Naive thymus-derived CD4-positive, alpha-beta T cell (primary cell): ENCODE measurements around the gene DKC1. TPM values are rescaled to one million over a fixed set of nuclear protein-coding genes. Genes with fewer than 3 reads are reported as not detected.

Experiments
- ATAC-seq: fragments of 150-1000 bp; cut with Tn5 transposase; 2 replicates; pipeline ENCODE4 v1.10.0; 2021; ENCODE audit warnings: mild to moderate bottlenecking, moderate library complexity
- CTCF ChIA-PET: fragments of 350-600 bp; sonication (Branson Sonifier 250); formaldehyde crosslinking; loops from one replicate; lab custom pipeline; 2021; ENCODE audit warnings: antibody characterized with exemption; lab: Charles Lee
- POLR2A ChIA-PET: fragments of 350-600 bp; sonication (Branson Sonifier 250); formaldehyde crosslinking; loops from one replicate; lab custom pipeline; 2021; ENCODE audit warnings: antibody characterized with exemption, inconsistent platforms; lab: Charles Lee
- DNase-seq, 9 donors: peaks; one replicate each; pipeline versions ENCODE4 v3.0.0 to v3.0.0-alpha.2; 2020 to 2022; ENCODE audit warnings: mixed read lengths in 1 of 9
- H3K27ac ChIP-seq: one replicate; pipeline ENCODE4 v1.7.0; 2013; ENCODE audit warnings: mild to moderate bottlenecking, low read depth, low read length, moderate library complexity
- H3K27me3 ChIP-seq, 2 donors: one replicate each; pipeline ENCODE4 v1.7.0; 2013; ENCODE audit warnings: low read length in 2 of 2, mild to moderate bottlenecking in 2 of 2, moderate library complexity in 2 of 2; ENCODE audit not compliant: control insufficient read depth in 2 of 2, insufficient read depth in 2 of 2
- H3K36me3 ChIP-seq, 3 experiments: 1 replicate in 2 of 3; 2 replicates in 1 of 3; pipeline ENCODE4 v1.7.0; 2013; ENCODE audit warnings: low read length in 3 of 3, mild to moderate bottlenecking in 3 of 3, moderate library complexity in 1 of 3; ENCODE audit not compliant: insufficient read depth in 3 of 3, control insufficient read depth in 2 of 3
- H3K4me1 ChIP-seq, 2 donors: one replicate each; pipeline ENCODE4 v1.7.0; 2013; ENCODE audit warnings: low read length in 2 of 2, mild to moderate bottlenecking in 2 of 2, moderate library complexity in 1 of 2; ENCODE audit not compliant: control insufficient read depth in 2 of 2, insufficient read depth in 2 of 2
- H3K4me3 ChIP-seq: 2 replicates; pipeline ENCODE4 v1.7.0; 2013; ENCODE audit warnings: mild to moderate bottlenecking, low read length
- H3K9me3 ChIP-seq, 3 experiments: 1 replicate in 2 of 3; 2 replicates in 1 of 3; pipeline ENCODE4 v1.7.0; 2013; ENCODE audit warnings: low read length in 3 of 3; ENCODE audit not compliant: control insufficient read depth in 2 of 3
- H3K27ac Mint-ChIP-seq, 9 donors: one replicate each; pipeline ENCODE4 v1.8.0; 2020 to 2022; ENCODE audit warnings: mixed read lengths in 9 of 9, mild to moderate bottlenecking in 8 of 9, moderate library complexity in 5 of 9, inconsistent platforms in 2 of 9
- H3K27me3 Mint-ChIP-seq, 5 donors: one replicate each; pipeline ENCODE4 v1.8.0; 2021 to 2022; ENCODE audit warnings: mixed read lengths in 5 of 5, mild to moderate bottlenecking in 1 of 5
- H3K36me3 Mint-ChIP-seq, 5 donors: one replicate each; pipeline ENCODE4 v1.8.0; 2020 to 2022; ENCODE audit warnings: mixed read lengths in 5 of 5, mild to moderate bottlenecking in 3 of 5, inconsistent platforms in 1 of 5
- H3K4me1 Mint-ChIP-seq, 7 donors: one replicate each; pipeline ENCODE4 v1.8.0; 2020 to 2022; ENCODE audit warnings: mixed read lengths in 7 of 7, mild to moderate bottlenecking in 3 of 7, inconsistent platforms in 1 of 7
- H3K4me3 Mint-ChIP-seq, 10 donors: one replicate each; pipeline ENCODE4 v1.8.0; 2020 to 2022; ENCODE audit warnings: mild to moderate bottlenecking in 10 of 10, mixed read lengths in 10 of 10, moderate library complexity in 6 of 10, inconsistent platforms in 2 of 10
- H3K9me3 Mint-ChIP-seq, 11 donors: one replicate each; pipeline ENCODE4 v1.8.0; 2020 to 2022; ENCODE audit warnings: mixed read lengths in 11 of 11, mild to moderate bottlenecking in 4 of 11, inconsistent platforms in 1 of 11, moderate library complexity in 1 of 11
- intact Hi-C, 2 donors: fragments of 100-400 bp; cut with micrococcal nuclease; formaldehyde crosslinking; loops; one replicate each; pipeline ENCODE4 v1.15.1; 2023
- polyA plus RNA-seq, 2 donors: library from polyadenylated mRNA; unstranded; fragments of 300-500 nt; fragmentation: Illumina TruSeq; gene quantifications; one replicate each; pipeline ENCODE4 v1.2.3, GENCODE V29; 2021
- total RNA-seq, 6 experiments: library from RNA in 5 of 6; stranded (reverse) in 5 of 6; gene quantifications; 1 replicate in 5 of 6; 2 replicates in 1 of 6; pipeline ENCODE4 v1.2.3 and lab custom pipeline; 2021 to 2026

The DKC1 gene
- 10 to 100 TPM; 50.5 to 75.0 (median 66.5) TPM for total RNA-seq
- 10 to 100 TPM; 35.4 to 52.4 TPM for polyA plus RNA-seq
- 52.8 reads per million, percentile 72 among the genes with 10 or more reads in this experiment for total RNA-seq (lab: John Stamatoyannopoulos, UW)

GRCh38 chrX:154762537-154763296 lies at the start of gene DKC1:
Gene DKC1, plus strand, starts transcription at chrX:154762864. Its CDS starts 102 bp downstream, at chrX:154762966.
- Histone ChIP-seq H3K27me3 (no peaks in the 10 kb centered on the region), H3K36me3 (peaks cover 0 to 26% (median 5%) of the 10 kb centered on the region in 3 experiments), H3K4me3 (peak within 1 kb of the TSS; percentile 61), H3K9me3 (no peaks in the 10 kb centered on the region), H3K4me1 (peaks cover 9% of the 10 kb centered on the region in 2 donors), H3K27ac (peak within 1 kb of the TSS; percentile 72)
- DNase-seq (peak; percentile 85 to 95 (median 93)), ATAC-seq (peak; percentile 94)
- Mint-ChIP-seq H3K36me3 (peaks cover 0 to 9% (median 0%) of the 10 kb centered on the region in 5 donors), H3K9me3 (peaks cover 0 to 2% (median 0%) of the 10 kb centered on the region in 11 donors), H3K27ac (peak within 1 kb of the TSS; percentile 89 to 97 (median 92)), H3K4me3 (peak within 1 kb of the TSS; percentile 85 to 92 (median 90)), H3K27me3 (no peaks in the 10 kb centered on the region), H3K4me1 (peaks cover 0 to 24% (median 18%) of the 10 kb centered on the region in 7 donors)
- ChIA-PET CTCF (interaction anchor here (0.6 to 1.2 kb wide), 5 partner anchors 12 to 115 kb away, joined by 3 to 7 read pairs (median 3); partner anchors contain the start of gene GAB3), POLR2A (interaction anchor here (0.9 to 3.4 kb wide), 9 partner anchors 9 to 365 kb away, joined by 3 to 40 read pairs (median 5); partner anchors contain the start of genes GAB3 and MPP1)
- intact Hi-C loops: loop anchor here (1.0 to 5.0 kb wide), 7 partner anchors 11 to 1040 kb away; partner anchors contain the start of genes FUNDC2 (in 2 of the 2), GAB3 (in 2 of the 2), MPP1 (in 2 of the 2) and ABCD1 (in 1 of the 2)

GRCh38 chrX:154714925-154715324 lies 47.7 kb upstream of the DKC1 start:
- POLR2A ChIA-PET: no interaction called here
- CTCF ChIA-PET: no interaction called here
- Histone ChIP-seq H3K36me3 (no peaks in the 10 kb centered on the region), H3K27me3 (no peaks in the 10 kb centered on the region), H3K4me1 (peaks cover 33 to 62% of the 10 kb centered on the region in 2 donors), H3K9me3 (no peaks in the 10 kb centered on the region), H3K4me3 (no peak overlapping the region), H3K27ac (no peak overlapping the region)
- peak overlapping the region in 2 of 9 donors; percentile 16 to 76 for H3K27ac Mint-ChIP-seq
- H3K4me3 Mint-ChIP-seq: no peak overlapping the region
- H3K4me1 Mint-ChIP-seq: peaks cover 37 to 69% (median 45%) of the 10 kb centered on the region in 7 donors
- H3K36me3 Mint-ChIP-seq: peaks cover 0 to 22% (median 8%) of the 10 kb centered on the region in 5 donors
- ATAC-seq (peak; percentile 59), DNase-seq (peak in 7 of 9 donors; percentile 28 to 64 (median 57))
- intact Hi-C loops: loop anchor here (1.0 to 5.0 kb wide), 4 partner anchors 19 to 126 kb away; no protein-coding TSS in a partner anchor
- H3K27me3 Mint-ChIP-seq: no peaks in the 10 kb centered on the region
- no peaks in the 10 kb centered on the region for H3K9me3 Mint-ChIP-seq

GRCh38 chrX:154715825-154716224 lies 46.8 kb upstream of the DKC1 start:
- ChIA-PET POLR2A (interaction anchor here (1.1 kb wide), 1 partner anchor 9 kb away, joined by 3 read pairs; no protein-coding TSS in a partner anchor), CTCF (interaction anchor here (1.4 to 4.8 kb wide), 2 partner anchors 32 to 124 kb away, joined by 5 to 35 read pairs; no protein-coding TSS in a partner anchor)
- intact Hi-C loops: loop anchor here (1.0 to 5.0 kb wide), 4 partner anchors 18 to 125 kb away; no protein-coding TSS in a partner anchor

GRCh38 chrX:154717824-154718223 lies 44.8 kb upstream of the DKC1 start:
- H3K36me3 Mint-ChIP-seq: peaks cover 0 to 14% (median 0%) of the 10 kb centered on the region in 5 donors
- ChIA-PET CTCF (interaction anchor here (0.6 to 4.8 kb wide), 8 partner anchors 9 to 39 kb away, joined by 4 to 35 read pairs (median 5); partner anchors contain the start of gene GAB3), POLR2A (interaction anchor here (0.6 to 1.9 kb wide), 5 partner anchors 14 to 54 kb away, joined by 3 to 10 read pairs (median 3); partner anchors contain the start of gene DKC1)
- peak overlapping the region in 8 of 9 donors; percentile 62 to 95 (median 83) for H3K27ac Mint-ChIP-seq
- intact Hi-C loops: loop anchor here (2.0 to 5.0 kb wide), 2 partner anchors 17 to 41 kb away; no protein-coding TSS in a partner anchor
- Histone ChIP-seq H3K27ac (no peak overlapping the region), H3K36me3 (no peaks in the 10 kb centered on the region), H3K4me3 (peak overlapping the region; percentile 1), H3K9me3 (no peaks in the 10 kb centered on the region), H3K4me1 (peaks cover 29 to 60% of the 10 kb centered on the region in 2 donors), H3K27me3 (no peaks in the 10 kb centered on the region)
- peak overlapping the region; percentile 20 to 78 (median 69) for H3K4me3 Mint-ChIP-seq
- ATAC-seq: peak; percentile 48
- H3K4me1 Mint-ChIP-seq: peaks cover 29 to 54% (median 38%) of the 10 kb centered on the region in 7 donors
- peaks cover 0 to 6% (median 0%) of the 10 kb centered on the region in 11 donors for H3K9me3 Mint-ChIP-seq
- H3K27me3 Mint-ChIP-seq: no peaks in the 10 kb centered on the region
- DNase-seq: peak in 5 of 9 donors; percentile 8 to 36 (median 24)

More at GRCh38 chrX:154715825-154716224, 46.8 kb upstream of the DKC1 start:
- peaks cover 37 to 70% (median 45%) of the 10 kb centered on the region in 7 donors for H3K4me1 Mint-ChIP-seq
- peaks cover 0 to 3% (median 0%) of the 10 kb centered on the region in 11 donors for H3K9me3 Mint-ChIP-seq
- H3K4me3 Mint-ChIP-seq: no peak overlapping the region
- H3K36me3 Mint-ChIP-seq: peaks cover 0 to 18% (median 8%) of the 10 kb centered on the region in 5 donors
- Histone ChIP-seq H3K27me3 (no peaks in the 10 kb centered on the region), H3K4me1 (peaks cover 33 to 65% of the 10 kb centered on the region in 2 donors), H3K9me3 (no peaks in the 10 kb centered on the region), H3K27ac (no peak overlapping the region), H3K36me3 (no peaks in the 10 kb centered on the region), H3K4me3 (no peak overlapping the region)
- no peak overlapping the region for H3K27ac Mint-ChIP-seq
- no peak for ATAC-seq
- no peak for DNase-seq
- no peaks in the 10 kb centered on the region for H3K27me3 Mint-ChIP-seq

- Mint-ChIP-seq H3K4me1 (peaks cover 25 to 54% (median 39%) of the 10 kb centered on the region in 7 donors), H3K9me3 (peaks cover 0 to 6% (median 0%) of the 10 kb centered on the region in 11 donors), H3K4me3 (peak overlapping the region in 9 of 10 donors; percentile 13 to 78 (median 67)), H3K27me3 (no peaks in the 10 kb centered on the region), H3K27ac (peak overlapping the region in 8 of 9 donors; percentile 34 to 95 (median 82)), H3K36me3 (peaks cover 0 to 15% (median 0%) of the 10 kb centered on the region in 5 donors)
- ChIA-PET POLR2A (interaction anchor here (1.4 to 1.9 kb wide), 3 partner anchors 12 to 16 kb away, joined by 4 to 10 read pairs (median 7); no protein-coding TSS in a partner anchor), CTCF (interaction anchor here (0.6 to 4.8 kb wide), 8 partner anchors 8 to 145 kb away, joined by 3 to 35 read pairs (median 4); partner anchors contain the start of gene GAB3)
- Histone ChIP-seq H3K9me3 (no peaks in the 10 kb centered on the region), H3K27ac (peak overlapping the region; percentile 44), H3K4me1 (peaks cover 24 to 53% of the 10 kb centered on the region in 2 donors), H3K4me3 (no peak overlapping the region), H3K27me3 (no peaks in the 10 kb centered on the region), H3K36me3 (no peaks in the 10 kb centered on the region)
- DNase-seq (no peak), ATAC-seq (no peak)
- intact Hi-C loops: loop anchor here (1.0 to 5.0 kb wide), 3 partner anchors 16 to 41 kb away; no protein-coding TSS in a partner anchor
Measured at GRCh38 chrX:154718616-154719015, 44.0 kb upstream of the DKC1 start.
